ENCODE results near the gene CHRND. TPM values are rescaled to one million over a fixed set of nuclear protein-coding genes. Genes with fewer than 3 reads are reported as not detected.

Gene CHRND
- total and polyA plus RNA-seq, 2 of the 13 experiments (the other 11 are each of a cell fraction or from before 2014, with no cell fraction given) = 0.18 TPM; not detected in 1

- no peak for TF ChIP-seq CREM (IDR thresholded peaks at IDR 0.05)
- no peak for TF ChIP-seq CREM (CRISPR knock-in tag; IDR thresholded peaks at IDR 0.05)
- TF ChIP-seq GATA4 (IDR thresholded peaks at IDR 0.05; ENCODE audit: borderline replicate concordance, low read depth) = no peak
- no peak for TF ChIP-seq ETV6 (CRISPR knock-in tag; conservative IDR thresholded peaks at IDR 0.05)
- no peak for TF ChIP-seq POLR2G (IDR thresholded peaks at IDR 0.05; ENCODE audit: low read depth, low read length)
- TF ChIP-seq ZNF543 (CRISPR knock-in tag; IDR thresholded peaks at IDR 0.05) = no peak; the same call in 1 of the 2 replicates
- TF ChIP-seq MLLT10 (CRISPR knock-in tag; IDR thresholded peaks at IDR 0.05) = no peak
- TF ChIP-seq ZBTB40 (IDR thresholded peaks at IDR 0.05) = no peak
- TF ChIP-seq ZBTB40 (CRISPR knock-in tag; IDR thresholded peaks at IDR 0.05) = no peak
- no peak for TF ChIP-seq ARNTL (CRISPR knock-in tag; IDR thresholded peaks at IDR 0.05)
- no peak for TF ChIP-seq ZNF335 (CRISPR knock-in tag; IDR thresholded peaks at IDR 0.05)
- TF ChIP-seq RNF2 (conservative IDR thresholded peaks at IDR 0.05; ENCODE audit: low read depth) = 0 out of 2 replicates have a peak, but pooled peaks have one; percentile 35
- TF ChIP-seq DNMT3B (CRISPR knock-in tag; conservative IDR thresholded peaks at IDR 0.05) = no peak
- no peak for TF ChIP-seq MED13 (CRISPR knock-in tag; IDR thresholded peaks at IDR 0.05)
- TF ChIP-seq MAZ (IDR thresholded peaks at IDR 0.05; ENCODE audit: borderline replicate concordance, low read depth, low read length) = no peak
- TF ChIP-seq MAZ (CRISPR knock-in tag; IDR thresholded peaks at IDR 0.05; ENCODE audit: low read depth) = peak; percentile 38; the same call in 1 of the 2 replicates
- TF ChIP-seq ZNF256 (CRISPR knock-in tag; conservative IDR thresholded peaks at IDR 0.05) = no peak
- no peak for TF ChIP-seq PAWR (CRISPR knock-in tag; IDR thresholded peaks at IDR 0.05; ENCODE audit: borderline replicate concordance)
- no peak for TF ChIP-seq MZF1 (CRISPR knock-in tag; IDR thresholded peaks at IDR 0.05; ENCODE audit: borderline replicate concordance)
- TF ChIP-seq MYC (CRISPR knock-in tag; IDR thresholded peaks at IDR 0.05; ENCODE audit: borderline replicate concordance) = peak; percentile 23; the same call in 1 of the 2 replicates
- TF ChIP-seq ZNF414 (CRISPR knock-in tag; IDR thresholded peaks at IDR 0.05) = 0 out of 2 replicates have a peak, but pooled peaks have one; percentile 36
Measured at GRCh38 chr2:232523682-232524597, 2.0 kb upstream of the CHRND start (continued).
